ENCODE data around the gene PKN3. TPM values are rescaled to one million over a fixed set of nuclear protein-coding genes. Genes with fewer than 3 reads are reported as not detected.

Gene PKN3
- total RNA-seq, 4 donors from 2014 or later: 1.9 to 20.1 (median 5.8) TPM

- 19 to 48% methylated on average over 3 to 17 of the region's 17 CpGs for WGBS, 2 donors (ENCODE audit: low coverage in 1 of 2)
Observed at GRCh38 chr9:128685636-128686489, 16.4 kb upstream of the PKN3 start.

GRCh38 chr9:128687453-128687852, 14.8 kb upstream of the PKN3 start:
- no peak for DNase-seq
- H3K36me3 ChIP-seq: peaks cover 0 to 6% (median 3%) of the 10 kb centered on the region in 4 donors
- peak overlapping the region in 2 of 4 donors; percentile 87 to 97 for H3K27ac ChIP-seq
- in situ Hi-C loops (cut with MboI; ENCODE audit: low pct_ligation_motif_present in 1 of 4, low pct_unique_long_range_greater_than_20kb in 1 of 4, low sequenced_read_pairs in 3 of 4): no loop called here
- peaks cover 26 to 62% (median 47%) of the 10 kb centered on the region in 4 donors for H3K4me1 ChIP-seq
- no peak overlapping the region for H3K4me3 ChIP-seq
- no peaks in the 10 kb centered on the region for H3K27me3 ChIP-seq
- 95 to 100% methylated on average over 1 to 4 of the region's 4 CpGs for WGBS, 2 donors (ENCODE audit: low coverage in 1 of 2)
- TF ChIP-seq EP300 (IDR thresholded peaks at IDR 0.05; ENCODE audit: low read depth): no peak
- no peak for TF ChIP-seq CTCF (IDR thresholded peaks at IDR 0.05)
- no peak for TF ChIP-seq POLR2AphosphoS5 (IDR thresholded peaks at IDR 0.05)
- TF ChIP-seq POLR2A (IDR thresholded peaks at IDR 0.05): no peak
- no peaks in the 10 kb centered on the region for H3K9me3 ChIP-seq
- intact Hi-C loops (cut with DNase I; ENCODE audit: low total_unique reads): no loop called here

More at GRCh38 chr9:128685636-128686489, 16.4 kb upstream of the PKN3 start:
- Histone ChIP-seq H3K27me3 (no peaks in the 10 kb centered on the region), H3K36me3 (no peaks in the 10 kb centered on the region), H3K27ac (peak overlapping the region; percentile 87 to 91 (median 90)), H3K9me3 (no peaks in the 10 kb centered on the region), H3K4me1 (peaks cover 22 to 58% (median 44%) of the 10 kb centered on the region in 4 donors), H3K4me3 (peak overlapping the region in 2 of 4 donors; percentile 9 to 37)
- DNase-seq: peak; percentile 68
- in situ Hi-C loops (cut with MboI; ENCODE audit: low pct_ligation_motif_present in 1 of 4, low pct_unique_long_range_greater_than_20kb in 1 of 4, low sequenced_read_pairs in 3 of 4): no loop called here
- intact Hi-C loops (cut with DNase I; ENCODE audit: low total_unique reads): no loop called here
- TF ChIP-seq POLR2A (IDR thresholded peaks at IDR 0.05): peak; percentile 35
- TF ChIP-seq EP300 (IDR thresholded peaks at IDR 0.05; ENCODE audit: low read depth): no peak
- no peak for TF ChIP-seq CTCF (IDR thresholded peaks at IDR 0.05)
- TF ChIP-seq POLR2AphosphoS5 (IDR thresholded peaks at IDR 0.05): peak in 1 of 3 donors; percentile 16

DNA sequence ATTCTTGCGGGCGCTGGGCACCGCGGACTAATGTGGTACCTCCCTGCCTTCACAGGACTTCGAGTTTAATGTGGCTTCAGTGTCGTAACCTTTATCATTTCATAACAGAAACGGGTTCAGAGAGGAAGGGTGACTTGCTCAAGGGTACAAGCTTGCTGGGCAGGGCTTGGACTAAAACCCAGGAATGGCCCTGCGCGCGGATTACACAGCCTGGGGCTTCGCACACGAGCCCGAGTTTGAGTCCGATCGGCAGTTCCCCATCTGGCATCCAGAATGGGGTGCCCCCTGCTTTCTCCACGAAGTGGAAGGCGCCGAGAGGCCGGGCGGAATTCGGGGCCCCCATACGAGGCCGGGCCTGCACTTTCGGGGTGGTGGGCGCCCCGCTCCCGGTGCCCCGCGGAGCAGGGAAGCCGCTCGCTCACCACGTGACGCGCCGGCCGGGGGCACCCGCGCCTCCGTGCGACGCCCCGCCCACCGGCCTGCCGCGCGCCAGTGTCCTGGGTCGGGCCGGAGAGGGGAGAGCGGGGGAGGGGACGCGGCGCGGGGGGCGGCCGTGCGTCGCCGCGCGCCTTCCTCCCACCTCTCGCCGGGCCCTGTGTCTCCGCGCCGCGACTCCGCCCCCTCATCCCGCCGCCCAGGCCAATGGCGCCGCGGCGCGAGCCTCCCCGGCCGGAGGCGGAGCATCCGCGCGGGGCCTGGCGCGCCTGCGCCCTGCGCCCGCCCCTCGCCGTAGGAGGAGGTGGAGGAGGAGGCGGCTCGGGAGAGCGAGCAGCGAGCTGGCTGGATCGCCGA, 13.6 kb upstream of the PKN3 start, which contains the start of gene SET:
SET (plus strand) TSS at position 722 of the 792 bp plus-strand sequence. CDS start 361 bp downstream, outside the sequence.
- TF ChIP-seq EP300 (IDR thresholded peaks at IDR 0.05; ENCODE audit: low read depth): no peak
- TF ChIP-seq POLR2AphosphoS5 (IDR thresholded peaks at IDR 0.05): peak; percentile 91 to 96 (median 95)
- peak; percentile 55 for TF ChIP-seq POLR2A (IDR thresholded peaks at IDR 0.05)
- TF ChIP-seq CTCF (IDR thresholded peaks at IDR 0.05): no peak
- peak within 1 kb of the TSS; percentile 95 to 99 (median 98) for H3K27ac ChIP-seq
- H3K9me3 ChIP-seq: no peaks in the 10 kb centered on the region
- peaks cover 26 to 50% (median 39%) of the 10 kb centered on the region in 4 donors for H3K4me1 ChIP-seq
- DNase-seq: peak; percentile 96
- H3K4me3 ChIP-seq: peak within 1 kb of the TSS; percentile 85 to 97 (median 94)
- WGBS, 2 donors (ENCODE audit: low coverage in 1 of 2): 0 to 5% methylated on average over 5 to 45 of the region's 93 CpGs
- intact Hi-C loops (cut with DNase I; ENCODE audit: low total_unique reads) (loop anchor here (2.0 kb wide), 1 partner anchor 32 kb away; the partner anchor contains the start of gene DYNC2I2), in situ Hi-C loops (cut with MboI; ENCODE audit: low pct_ligation_motif_present in 1 of 4, low pct_unique_long_range_greater_than_20kb in 1 of 4, low sequenced_read_pairs in 3 of 4) (no loop called here)
- peaks cover 0 to 19% (median 9%) of the 10 kb centered on the region in 4 donors for H3K36me3 ChIP-seq
- no peaks in the 10 kb centered on the region for H3K27me3 ChIP-seq
